Muscle of arm (tissue), 14 donors: Measurements from ENCODE around the gene CPN1. TPM values are rescaled to one million over a fixed set of nuclear protein-coding genes. Genes with fewer than 3 reads are reported as not detected.
A peak's percentile ranks its signal among the peaks of the same experiment; 100 is the strongest.
"Not testable (repeated sequence)": the region's sequence is repeated elsewhere in the genome, so short reads cannot be mapped to it uniquely, and the experiment has no call there.

ENCODE experiments used
- DNase-seq: peaks from one replicate; pipeline ENCODE4 v3.0.0-alpha.2; 2013
- long read RNA-seq, 11 donors: transcript quantifications; one replicate each; lab custom pipeline, GENCODE V29; 2026
- polyA plus RNA-seq, 12 donors: library from polyadenylated mRNA; unstranded; fragments of 120-200 nt; gene quantifications; one replicate each; pipeline ENCODE4 v1.2.1, GENCODE V29; 2013; ENCODE audit not compliant: insufficient read length in 12 of 12

CPN1 gene
- under 1 TPM in 4 of 12 donors, not detected in 8; 0.10 to 0.32 (median 0.20) TPM for polyA plus RNA-seq
- long read RNA-seq, donor 1, partial matches to known transcripts = 0 of 2 reads
- long read RNA-seq, donor 1, other reads (novel, unspliced or antisense) = 0 of 2 reads
- long read RNA-seq, donor 2 = 0 reads
- long read RNA-seq, donor 3 = 0 reads
- long read RNA-seq, donor 4 = 0 reads
- long read RNA-seq, donor 5 = 0 reads
- long read RNA-seq, donor 6 = 0 reads
- long read RNA-seq, donor 7 = 0 reads
- long read RNA-seq, donor 8 = 0 reads
- long read RNA-seq, donor 9 = 0 reads
- long read RNA-seq, donor 10 = 0 reads
- long read RNA-seq, donor 11 = 0 reads

DNA sequence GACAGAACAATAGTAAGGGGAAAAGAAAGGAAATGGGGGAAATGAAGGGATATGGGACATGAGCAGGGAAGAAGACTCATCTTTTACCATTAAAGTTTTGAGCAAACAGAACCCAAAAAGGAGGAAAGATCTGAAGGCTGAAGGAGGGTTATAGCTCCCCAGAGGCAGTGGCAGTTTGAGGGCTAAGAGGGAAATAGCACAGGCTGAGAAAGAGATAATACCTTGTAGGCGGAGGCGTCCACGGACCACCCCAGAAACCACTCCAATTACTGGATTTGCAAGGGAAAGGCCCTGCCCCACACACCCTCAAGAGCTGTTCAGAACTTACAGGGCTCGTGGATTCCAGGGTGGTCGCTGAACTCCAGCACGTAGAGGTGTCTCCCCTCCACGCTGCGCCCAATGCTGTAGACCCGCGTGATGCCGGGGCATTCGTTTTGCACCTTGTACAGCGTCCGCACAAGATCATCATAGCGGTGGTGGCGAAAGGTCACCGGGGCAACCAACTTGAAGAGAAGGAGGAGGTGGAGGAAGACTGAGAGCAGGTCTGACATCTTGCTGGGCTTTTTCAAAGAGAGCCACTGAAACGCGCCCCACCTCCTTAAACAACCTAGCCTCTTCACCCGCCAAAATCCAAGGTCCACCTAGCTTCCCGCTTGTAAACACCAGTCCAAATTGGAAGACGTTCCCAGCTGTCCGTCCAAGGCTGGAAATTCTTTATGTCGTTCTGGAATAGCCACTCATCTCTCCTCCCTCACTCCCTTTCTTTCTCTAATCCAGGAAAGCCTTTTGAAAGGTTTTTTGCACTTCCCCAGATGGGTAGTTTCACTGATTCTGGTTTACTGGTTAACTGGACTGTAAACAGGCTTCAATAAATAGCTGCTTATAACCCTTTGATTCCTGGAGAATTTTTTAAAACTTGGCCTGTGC, at the start of gene CPN1:
Gene CPN1, minus strand, starts transcription at position 795 of the 927 bp plus-strand sequence. Its CDS starts 244 bp downstream, at position 551.
- no peak for DNase-seq

DNA sequence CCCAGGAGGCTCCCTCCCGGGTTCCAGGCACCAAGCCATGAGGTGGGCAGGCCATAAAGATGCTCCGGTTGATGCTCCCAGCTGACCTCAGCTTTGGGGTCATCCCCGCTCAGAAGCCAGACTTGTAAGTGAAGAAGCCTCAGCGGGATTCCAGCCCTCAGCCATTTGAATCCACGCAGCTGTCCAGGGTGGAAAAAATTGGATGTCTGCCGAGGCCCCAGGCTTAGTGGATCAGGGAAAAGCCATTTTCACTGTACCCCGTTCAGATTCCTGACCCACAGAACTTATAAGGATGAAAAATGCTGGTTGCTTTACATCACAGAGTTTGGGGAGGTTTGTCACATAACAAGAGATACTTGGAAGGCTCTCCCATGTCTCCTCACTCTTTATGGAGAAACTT, 49.2 kb upstream of the CPN1 start:
- DNase-seq = peak; percentile 34

GRCh38 chr10:100129424-100129823, 47.8 kb upstream of the CPN1 start:
- no peak for DNase-seq

DNA sequence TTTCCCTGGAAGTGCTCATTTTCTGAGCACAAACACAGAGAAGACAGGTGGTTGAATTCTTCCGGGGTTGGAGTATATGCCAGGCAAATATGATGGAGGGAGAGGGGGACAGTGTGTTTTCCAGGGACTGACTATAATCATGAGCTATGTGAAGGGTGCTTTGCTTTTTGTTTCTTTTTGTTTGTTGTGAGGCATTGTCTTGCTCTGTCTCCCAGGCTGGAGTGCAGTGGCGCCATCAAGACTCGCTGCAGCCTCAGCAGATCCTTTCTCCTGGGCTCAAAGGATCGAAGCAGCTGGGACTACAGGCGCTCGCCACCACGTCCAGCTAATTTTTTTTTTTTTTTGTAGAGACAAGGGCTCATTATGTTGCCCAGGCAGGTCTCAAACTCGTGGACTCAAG, 47.3 kb upstream of the CPN1 start:
- DNase-seq = no peak

DNA sequence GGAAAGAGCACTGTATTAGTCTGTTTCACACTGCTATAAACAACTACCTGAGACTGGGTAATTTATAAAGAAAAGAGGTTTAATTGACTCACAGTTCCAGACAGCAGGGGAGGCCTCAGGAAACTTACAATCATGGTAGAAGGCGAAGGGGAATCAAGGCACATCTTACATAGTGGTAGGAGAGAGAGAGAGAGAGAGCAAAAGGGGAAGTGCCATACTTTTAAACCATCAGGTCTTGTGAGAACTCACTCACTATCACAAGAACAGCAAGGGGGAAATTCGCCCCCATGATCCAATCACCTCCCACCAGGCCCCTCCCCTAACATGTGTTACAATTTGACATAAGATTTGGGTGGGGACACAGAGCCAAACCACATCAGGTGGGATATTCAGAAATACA, 43.7 kb upstream of the CPN1 start:
- not testable (repeated sequence) for DNase-seq

GRCh38 chr10:100124097-100124496, 42.4 kb upstream of the CPN1 start:
- no peak for DNase-seq

GRCh38 chr10:100122780-100123179, 41.1 kb upstream of the CPN1 start:
- DNase-seq = no peak

DNA sequence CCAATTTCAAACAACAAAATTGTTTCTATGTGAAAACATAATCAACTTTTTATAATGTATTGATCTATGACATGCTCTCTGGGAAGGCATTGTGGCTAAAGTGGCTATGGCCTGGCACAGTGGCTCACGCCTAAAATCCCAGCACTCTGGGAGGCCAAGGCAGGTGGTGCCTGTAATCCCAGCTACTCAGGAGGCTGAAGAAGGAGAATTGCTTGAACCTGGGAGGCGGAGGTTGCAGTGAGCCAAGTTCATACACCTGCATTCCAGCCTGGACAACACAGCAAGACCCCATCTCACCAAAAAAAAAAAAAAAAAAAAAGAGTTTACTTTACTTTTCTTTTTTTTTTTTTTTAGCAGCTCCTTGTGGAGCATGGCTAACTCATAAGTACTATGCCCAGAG, 38.9 kb upstream of the CPN1 start:
- DNase-seq = no peak

- DNase-seq = no peak
These were observed 38.1 kb upstream of the CPN1 start for GRCh38 chr10:100119726-100120125.

DNA sequence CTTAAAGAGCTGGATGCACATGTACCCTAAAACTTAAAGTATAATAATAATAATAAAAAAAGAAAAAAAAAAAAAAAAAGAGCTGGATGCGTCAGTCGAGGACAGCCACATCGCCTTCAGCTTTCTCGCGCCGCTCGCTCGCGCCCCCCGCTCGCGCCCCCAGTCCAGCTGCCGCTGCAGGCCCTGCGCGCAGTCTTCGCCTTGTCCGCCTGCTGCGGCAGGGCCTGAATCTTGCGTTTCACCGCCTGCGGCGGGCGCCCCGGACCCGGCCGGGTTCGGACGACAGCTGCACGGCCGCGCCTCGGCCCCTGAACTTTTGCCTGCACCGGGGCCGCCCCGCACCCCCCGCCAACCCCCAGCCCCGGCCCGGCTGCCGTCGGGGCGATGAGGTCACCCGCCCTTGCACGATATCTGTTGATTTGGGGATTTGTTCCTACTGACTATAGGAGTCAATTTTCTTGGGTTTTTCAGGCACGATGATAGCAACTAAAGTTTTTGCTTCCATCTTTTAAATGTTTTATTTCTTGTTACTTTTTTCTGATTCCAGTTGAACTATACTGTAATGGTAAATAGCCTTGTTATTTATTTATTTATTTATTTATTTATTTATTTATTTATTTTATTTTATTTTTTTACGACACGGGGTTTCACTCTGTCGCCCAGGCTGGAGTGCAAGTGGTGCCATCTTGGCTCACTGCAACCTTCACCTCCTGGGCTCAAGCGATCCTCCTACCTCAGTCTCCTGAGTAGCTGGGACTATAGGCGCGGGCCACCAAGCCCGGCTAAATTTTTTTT, 33.5 kb upstream of the CPN1 start:
- DNase-seq = no peak

GRCh38 chr10:100114460-100114859, 32.8 kb upstream of the CPN1 start:
- DNase-seq = no peak

- no peak for DNase-seq
These were observed 28.0 kb upstream of the CPN1 start for GRCh38 chr10:100109670-100110069.

- DNase-seq = no peak
These were observed 25.2 kb upstream of the CPN1 start for GRCh38 chr10:100106865-100107264.

DNA sequence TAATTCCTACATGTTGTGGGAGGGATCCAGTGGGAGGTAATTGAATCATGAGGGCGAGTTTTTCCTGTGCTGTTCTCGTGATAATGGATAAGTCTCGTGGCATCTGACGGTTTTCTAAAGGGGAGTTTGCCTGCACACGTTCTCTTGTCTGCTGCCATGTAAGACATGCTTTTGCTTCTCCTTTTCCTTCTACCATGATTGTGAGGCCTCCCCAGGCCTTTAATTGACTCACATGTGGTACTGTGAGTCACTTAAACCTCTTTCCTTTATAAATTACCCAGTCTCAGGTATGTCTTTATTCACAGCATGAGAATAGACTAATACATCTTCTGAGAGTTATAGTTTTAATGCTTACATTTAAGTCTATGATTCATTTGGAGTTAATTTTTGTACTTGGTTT, 22.6 kb upstream of the CPN1 start:
- no peak for DNase-seq

DNA sequence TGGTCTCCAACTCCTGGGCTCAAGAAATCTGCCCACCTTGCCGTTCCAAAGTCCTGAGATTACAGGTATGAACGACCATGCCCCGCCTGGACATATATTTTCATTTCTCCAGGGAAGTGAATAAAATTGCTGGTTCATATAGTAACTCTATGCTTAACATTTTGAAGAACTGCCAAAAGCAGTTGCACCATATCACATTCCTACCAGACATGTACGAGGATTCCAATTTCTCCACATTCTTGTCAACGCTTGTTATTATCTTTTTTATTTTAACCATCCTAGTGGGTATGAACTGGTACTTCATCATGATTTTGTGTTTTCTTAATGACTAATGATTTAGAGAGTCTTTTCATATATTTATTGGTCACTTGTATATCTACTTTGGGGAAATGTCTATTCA, 21.9 kb upstream of the CPN1 start:
- no peak for DNase-seq

GRCh38 chr10:100101192-100102076, 19.8 kb upstream of the CPN1 start:
- DNase-seq = no peak

DNA sequence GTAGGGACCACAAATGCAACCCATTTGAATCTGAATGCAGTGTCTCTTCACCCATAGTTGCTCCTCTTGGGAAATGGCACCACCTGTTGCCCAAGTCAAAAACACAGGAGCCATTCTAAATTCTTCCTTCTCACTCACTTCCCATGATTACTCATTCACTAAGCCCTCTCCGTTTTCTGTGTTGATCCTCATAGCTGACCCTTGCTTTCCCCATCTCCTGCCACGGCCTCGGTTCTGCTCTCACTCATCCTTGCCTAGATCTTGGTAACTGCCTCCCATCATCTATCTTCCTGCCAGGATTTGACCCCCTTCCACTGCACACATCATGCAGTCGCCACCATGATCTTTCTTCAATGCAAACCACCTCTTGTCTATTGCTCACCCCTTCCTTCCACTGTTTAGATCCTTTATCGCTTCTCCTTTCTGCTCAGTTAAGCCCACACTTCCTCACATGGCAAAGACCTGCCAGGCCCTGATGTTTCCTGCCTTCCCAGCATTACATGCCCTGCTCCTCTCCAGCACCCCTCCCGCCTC, 19.0 kb upstream of the CPN1 start:
- no peak for DNase-seq

DNA sequence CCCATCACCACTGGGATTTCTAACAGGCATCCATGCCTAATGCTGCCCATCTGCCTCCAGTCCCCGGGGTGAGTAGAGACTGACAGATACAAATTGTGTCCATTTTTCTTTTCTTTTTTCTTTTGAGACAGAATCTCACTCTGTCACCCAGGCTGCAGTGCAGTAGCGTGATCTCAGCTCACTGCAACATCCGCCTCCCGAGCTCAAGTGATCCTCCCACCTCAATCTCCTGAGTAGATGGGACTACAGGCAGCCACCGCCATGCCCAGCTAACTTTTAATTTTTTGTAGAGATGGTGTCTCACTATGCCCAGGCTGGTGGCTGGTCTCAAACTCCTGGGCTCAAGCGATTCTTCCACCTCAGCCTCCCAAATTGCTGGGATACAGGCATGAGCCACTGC, 7.6 kb upstream of the CPN1 start:
- no peak for DNase-seq

DNA sequence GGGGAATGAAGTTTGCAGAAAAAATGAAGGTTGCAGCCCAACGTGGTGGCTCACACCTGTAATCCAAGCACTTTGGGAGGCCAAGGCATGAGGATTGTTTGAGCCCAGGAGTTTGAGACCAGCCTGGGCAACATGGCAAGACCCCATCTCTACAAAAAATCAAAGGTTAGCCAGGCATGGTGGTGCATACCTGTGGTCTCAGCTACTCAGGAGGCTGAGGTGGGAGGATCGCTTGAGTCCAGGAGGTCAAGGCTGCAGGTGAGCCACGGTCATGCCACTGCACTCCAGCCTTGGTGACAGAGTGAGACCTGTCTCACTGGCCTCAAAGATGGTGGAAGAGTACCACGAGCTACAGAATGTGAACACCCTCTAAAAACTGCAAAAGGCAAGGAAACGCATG, 5.0 kb upstream of the CPN1 start:
- not testable (repeated sequence) for DNase-seq

- no peak for DNase-seq
These were observed 3.9 kb upstream of the CPN1 start for GRCh38 chr10:100085596-100085995.

GRCh38 chr10:100083623-100084022, 2.0 kb upstream of the CPN1 start:
- no peak for DNase-seq
